SK-N-MC (cell line): ENCODE results near the gene SENP5.
"Not testable (repeated sequence)": the region's sequence is repeated elsewhere in the genome, so short reads cannot be mapped to it uniquely, and the experiment has no call there.

Source experiments
- DNase-seq: peaks from one replicate; pipeline ENCODE4 v3.0.0-alpha.2; 2011; ENCODE audit warnings: low read depth, low spot score
- H3K27ac ChIP-seq: fragments of 200-600 bp; sonication (generic); 2 replicates; pipeline ENCODE4 v1.5.1; 2016; ENCODE audit warnings: mixed run types
- H3K36me3 ChIP-seq: fragments of 200-600 bp; sonication (generic); 2 replicates; pipeline ENCODE4 v1.6.1; 2017; ENCODE audit warnings: antibody characterized with exemption, low read length, mixed read lengths; ENCODE audit not compliant: insufficient read depth
- H3K4me3 ChIP-seq: fragments of 200-600 bp; sonication (generic); 2 replicates; pipeline ENCODE4 v1.5.1; 2016
- H3K9ac ChIP-seq: fragments of 200-600 bp; sonication (generic); 2 replicates; pipeline ENCODE4 v1.8.0; 2017; ENCODE audit warnings: mixed run types, mixed read lengths; ENCODE audit not compliant: insufficient read length
- H3K9me3 ChIP-seq: fragments of 200-600 bp; sonication (generic); 2 replicates; pipeline ENCODE4 v1.6.1; 2017; ENCODE audit warnings: low read depth, mild to moderate bottlenecking, antibody characterized with exemption, low read length, moderate library complexity, mixed read lengths
- EZH2 ChIP-seq: fragments of 200-600 bp; sonication (generic); IDR thresholded peaks from one replicate; pipeline ENCODE4 v1.6.1; 2017; ENCODE audit warnings: antibody characterized with exemption
- FOXP2 ChIP-seq: optimal IDR thresholded peaks from 2 replicates; pipeline ENCODE3; 2011; ENCODE audit warnings: mild to moderate bottlenecking, moderate library complexity; ENCODE audit not compliant: insufficient read depth; ENCODE audit errors: extremely low read length, control extremely low read depth
- POLR2AphosphoS5 ChIP-seq: IDR thresholded peaks from 2 replicates; pipeline ENCODE4 v1.6.1; 2012; ENCODE audit warnings: mild to moderate bottlenecking, low read depth, low read length, borderline replicate concordance

SENP5 gene

DNA sequence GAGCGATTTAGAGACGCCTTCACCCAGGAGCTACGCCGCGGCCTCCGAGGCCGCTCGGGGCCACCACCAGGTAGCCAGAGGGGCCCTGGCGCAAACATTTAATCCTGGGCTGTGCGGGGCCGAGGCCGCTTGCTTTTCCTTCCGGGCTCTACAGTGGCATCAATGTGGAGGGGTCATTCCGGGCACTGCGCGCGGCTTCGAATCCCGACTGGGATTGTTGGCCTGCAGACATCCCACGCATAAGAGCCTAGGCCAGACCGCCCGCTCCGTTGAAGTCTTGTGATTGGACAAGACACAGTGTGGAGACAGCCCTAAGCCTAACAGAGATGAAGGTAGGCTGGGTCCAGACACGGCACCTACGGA, 75.2 kb downstream of the SENP5 start:
- peaks cover 26% of the 10 kb centered on the region for H3K36me3 ChIP-seq
- DNase-seq = no peak
- peak overlapping the region; percentile 84 for H3K9ac ChIP-seq
- no peaks in the 10 kb centered on the region for H3K9me3 ChIP-seq
- H3K4me3 ChIP-seq = peak overlapping the region; percentile 97
- peak overlapping the region; percentile 50; the same call in 1 of the 2 replicates for H3K27ac ChIP-seq
- no peak for TF ChIP-seq EZH2
- no peak for TF ChIP-seq FOXP2
- TF ChIP-seq POLR2AphosphoS5 = no peak

DNA sequence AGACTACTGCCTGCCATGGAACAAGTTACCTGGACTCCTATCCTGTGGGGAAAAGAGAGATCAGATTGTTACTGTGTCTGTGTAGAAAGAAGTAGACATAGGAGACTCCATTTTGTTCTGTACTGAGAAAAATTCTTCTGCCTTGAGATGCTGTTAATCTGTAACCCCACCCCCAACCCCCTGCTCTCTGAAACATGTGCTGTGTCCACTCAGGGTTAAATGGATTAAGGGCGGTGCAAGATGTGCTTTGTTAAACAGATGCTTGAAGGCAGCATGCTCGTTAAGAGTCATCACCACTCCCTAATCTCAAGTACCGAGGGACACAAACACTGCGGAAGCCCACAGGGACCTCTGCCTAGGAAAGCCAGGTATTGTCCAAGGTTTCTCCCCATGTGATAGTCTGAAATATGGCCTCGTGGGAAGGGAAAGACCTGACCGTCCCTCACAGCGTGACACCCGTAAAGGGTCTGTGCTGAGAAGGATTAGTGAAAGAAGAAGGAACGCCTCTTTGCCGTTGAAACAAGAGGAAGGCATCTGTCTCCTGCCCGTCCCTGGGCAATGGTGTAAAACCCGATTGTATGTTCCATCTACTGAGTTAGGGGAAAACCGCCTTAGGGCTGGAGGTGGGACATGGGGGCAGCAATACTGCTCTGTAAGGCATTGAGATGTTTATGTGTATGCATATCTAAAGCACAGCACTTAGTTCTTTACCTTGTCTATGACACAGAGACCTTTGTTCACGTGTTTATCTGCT, 76.5 kb downstream of the SENP5 start:
- peak overlapping the region; percentile 97; the same call in 1 of the 2 replicates for H3K4me3 ChIP-seq
- not testable (repeated sequence) for H3K9me3 ChIP-seq, H3K9ac ChIP-seq, H3K27ac ChIP-seq, DNase-seq
- H3K36me3 ChIP-seq = peaks cover 12% of the 10 kb centered on the region

DNA sequence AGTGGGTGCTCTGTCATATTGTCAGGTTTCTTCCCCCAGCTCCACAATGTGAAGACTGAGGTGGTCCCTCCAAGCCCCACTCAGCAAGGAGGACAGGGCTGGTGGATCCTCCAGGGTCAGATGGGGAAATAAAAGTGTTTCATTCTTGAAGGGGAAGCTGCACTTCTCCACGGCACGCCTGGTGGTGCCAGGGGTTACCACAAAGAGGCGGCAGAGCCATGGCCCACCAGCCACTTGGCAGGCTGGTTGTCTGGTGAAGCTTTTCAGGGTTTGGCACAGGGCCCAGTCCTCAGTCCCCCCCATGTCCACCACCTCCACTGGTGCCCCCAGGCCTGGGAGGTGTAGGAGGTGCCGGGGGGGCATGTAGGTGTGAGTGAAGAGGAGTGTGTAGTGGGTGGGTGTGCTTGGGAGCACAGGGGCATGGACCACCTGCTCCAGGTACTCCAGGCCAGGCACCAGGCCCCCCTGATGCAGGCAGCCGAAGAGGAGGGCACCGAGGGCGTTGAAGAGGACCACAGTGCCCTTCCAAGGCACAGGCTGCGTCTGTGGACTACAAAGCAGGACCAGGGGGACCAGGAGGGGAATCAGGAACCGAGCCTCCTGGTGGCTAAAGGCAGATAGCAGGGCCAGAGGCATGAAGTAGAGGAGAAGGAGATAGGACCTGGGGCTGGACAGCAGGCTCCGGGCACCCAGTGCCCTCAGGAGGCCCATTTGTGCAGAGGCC, 79.6 kb downstream of the SENP5 start:
- Histone ChIP-seq H3K27ac (no peak overlapping the region), H3K9me3 (no peaks in the 10 kb centered on the region), H3K4me3 (no peak overlapping the region), H3K9ac (no peak overlapping the region), H3K36me3 (no peaks in the 10 kb centered on the region)
- no peak for TF ChIP-seq EZH2
- TF ChIP-seq POLR2AphosphoS5 = no peak
- no peak for TF ChIP-seq FOXP2
- no peak for DNase-seq

DNA sequence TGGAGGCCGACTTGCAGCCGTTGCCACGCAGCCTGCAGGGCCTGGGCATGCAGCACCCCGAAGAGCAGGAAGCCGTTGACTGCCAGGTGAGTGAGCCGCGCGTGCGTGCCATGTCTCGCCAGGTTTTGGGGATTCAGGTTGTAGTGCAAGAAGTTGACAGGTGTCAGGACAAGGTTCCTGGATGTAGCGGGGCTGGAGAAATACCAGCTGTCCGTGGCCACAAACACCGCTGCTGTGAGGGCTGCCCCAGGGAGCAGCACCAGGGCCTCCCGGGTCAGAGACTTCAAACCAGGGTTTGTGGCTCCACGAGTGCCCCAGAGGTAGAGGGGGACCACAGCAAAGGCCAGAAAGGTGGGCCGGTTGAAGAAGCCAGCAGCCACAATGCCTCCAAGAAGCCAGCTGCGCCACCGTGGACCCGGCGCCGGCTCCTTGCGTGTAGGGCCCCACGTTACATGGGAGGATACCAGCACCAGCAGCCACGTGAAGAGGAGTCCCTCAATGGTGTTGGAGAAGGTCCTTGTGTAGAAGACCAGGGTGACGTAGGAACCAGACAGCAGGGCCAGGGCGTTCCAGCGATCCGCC, 80.2 kb downstream of the SENP5 start:
- no peak overlapping the region for H3K9ac ChIP-seq

DNA sequence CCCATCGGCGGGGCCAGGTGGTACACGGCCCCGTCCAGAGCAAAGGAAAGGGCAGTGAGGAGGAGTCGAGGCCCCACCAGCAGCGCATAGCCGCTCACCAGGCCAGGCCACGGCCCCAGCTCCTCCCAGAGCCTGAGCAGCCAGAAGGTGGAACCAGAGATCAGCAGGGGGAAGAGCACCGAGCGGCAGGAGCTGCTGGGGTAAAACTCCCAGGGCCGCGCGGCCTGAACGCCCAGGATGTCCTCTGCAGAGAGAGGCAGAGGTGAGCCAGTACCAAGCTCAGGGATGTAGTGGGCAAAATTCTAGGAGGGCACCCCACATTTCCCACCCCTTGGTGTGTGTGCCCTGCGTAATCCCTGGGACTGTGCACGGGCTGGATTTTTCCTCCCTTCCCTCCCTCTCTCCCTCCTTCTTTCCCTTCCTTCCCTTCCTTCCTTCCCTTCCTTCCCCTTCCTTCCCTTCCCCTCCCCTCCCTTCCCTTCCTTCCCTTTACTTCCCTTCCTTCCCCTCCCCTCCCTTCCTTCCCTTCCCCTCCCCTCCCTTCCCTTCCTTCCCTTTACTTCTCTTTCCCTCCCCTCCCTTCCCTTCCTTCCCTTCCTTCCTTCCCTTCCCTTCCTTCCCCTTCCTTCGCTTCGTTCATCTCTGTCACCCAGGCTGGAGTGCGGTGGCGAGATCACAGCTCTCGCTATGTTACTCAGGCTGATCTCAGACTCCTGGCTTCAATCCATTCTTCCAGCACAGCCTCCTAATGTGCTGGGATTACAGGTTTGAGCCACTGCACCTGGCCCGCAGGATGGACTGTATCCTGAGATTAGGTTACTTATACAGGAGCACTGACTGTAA, 80.9 kb downstream of the SENP5 start:
- no peak for DNase-seq
- Histone ChIP-seq H3K9me3 (no peaks in the 10 kb centered on the region), H3K4me3 (no peak overlapping the region), H3K36me3 (no peaks in the 10 kb centered on the region), H3K27ac (no peak overlapping the region), H3K9ac (no peak overlapping the region)
- TF ChIP-seq POLR2AphosphoS5 (no peak), FOXP2 (no peak), EZH2 (no peak)

More for the DNA sequence above, 80.2 kb downstream of the SENP5 start:
- Histone ChIP-seq H3K27ac (no peak overlapping the region), H3K9me3 (no peaks in the 10 kb centered on the region), H3K4me3 (no peak overlapping the region), H3K36me3 (no peaks in the 10 kb centered on the region)
- TF ChIP-seq POLR2AphosphoS5 (no peak), EZH2 (no peak), FOXP2 (no peak)
- no peak for DNase-seq

DNA sequence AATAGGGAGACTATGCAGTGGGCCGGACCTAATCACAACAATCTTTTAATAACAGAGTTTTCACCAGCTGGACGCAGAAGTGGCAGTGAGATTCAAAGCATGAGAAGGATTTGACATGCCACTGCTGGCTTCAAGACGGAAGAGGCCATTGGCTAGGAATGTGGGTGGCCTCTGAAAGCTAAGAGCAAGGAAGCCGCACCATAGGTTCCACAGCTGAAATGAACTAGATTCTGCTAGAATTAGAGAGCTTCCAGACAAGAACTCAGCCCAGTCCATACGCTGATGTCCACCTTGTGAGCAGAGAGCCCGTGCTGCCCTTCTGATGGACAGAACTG, 81.5 kb downstream of the SENP5 start:
- no peaks in the 10 kb centered on the region for H3K36me3 ChIP-seq
- H3K9me3 ChIP-seq = no peaks in the 10 kb centered on the region
- no peak overlapping the region for H3K27ac ChIP-seq
- TF ChIP-seq EZH2 = no peak
- TF ChIP-seq POLR2AphosphoS5 = no peak
- no peak for TF ChIP-seq FOXP2
- no peak overlapping the region for H3K4me3 ChIP-seq
- H3K9ac ChIP-seq = no peak overlapping the region
- no peak for DNase-seq

DNA sequence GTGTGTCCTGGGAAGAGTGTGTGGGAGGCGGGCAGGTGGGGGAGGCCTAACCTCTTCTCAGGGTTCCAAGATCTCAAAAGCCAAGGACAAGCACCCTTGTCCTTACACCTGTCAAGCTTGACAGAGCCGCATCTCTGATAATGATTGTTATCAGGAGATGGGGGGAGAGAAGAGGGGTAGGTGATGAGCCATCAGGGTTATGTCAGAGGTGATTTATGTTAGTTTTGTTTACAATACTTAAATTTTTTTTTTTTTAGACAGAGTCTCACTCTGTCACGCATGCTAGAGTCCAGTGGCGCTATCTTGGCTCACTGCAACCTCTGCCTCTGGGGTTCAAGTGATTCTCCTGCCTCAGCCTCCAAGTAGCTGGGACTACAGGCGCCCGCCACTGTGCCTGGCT, 82.0 kb downstream of the SENP5 start:
- no peak overlapping the region for H3K9ac ChIP-seq
- no peak overlapping the region for H3K4me3 ChIP-seq
- no peak overlapping the region for H3K27ac ChIP-seq
- H3K9me3 ChIP-seq = no peaks in the 10 kb centered on the region
- no peaks in the 10 kb centered on the region for H3K36me3 ChIP-seq
- no peak for TF ChIP-seq EZH2
- TF ChIP-seq POLR2AphosphoS5 = no peak
- no peak for TF ChIP-seq FOXP2
- no peak for DNase-seq

DNA sequence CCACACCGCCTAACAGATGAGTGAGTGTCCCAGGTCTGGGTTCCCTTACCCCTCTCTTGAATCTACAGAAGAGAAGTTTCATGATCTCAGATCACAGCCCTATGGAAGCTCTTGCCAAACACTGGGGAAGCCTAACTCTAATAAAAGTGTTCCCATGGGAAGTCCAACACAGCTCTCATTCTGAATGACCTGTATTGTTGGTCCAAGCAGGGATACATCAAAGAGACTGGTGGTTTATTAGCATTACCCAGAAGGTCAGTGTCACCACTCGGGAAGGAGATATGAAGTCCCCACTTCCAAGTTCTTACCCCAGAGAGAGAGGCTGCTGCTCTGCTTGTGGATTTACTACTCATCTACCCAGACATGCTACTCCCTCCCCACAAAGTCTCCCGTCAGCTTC, 83.7 kb downstream of the SENP5 start:
- H3K9me3 ChIP-seq = no peaks in the 10 kb centered on the region
- H3K27ac ChIP-seq = no peak overlapping the region
- no peak overlapping the region for H3K9ac ChIP-seq
- H3K4me3 ChIP-seq = no peak overlapping the region
- no peak for DNase-seq
- TF ChIP-seq EZH2 (no peak), FOXP2 (no peak), POLR2AphosphoS5 (no peak)
- no peaks in the 10 kb centered on the region for H3K36me3 ChIP-seq
